ENCODE data around the gene TARP.
"Not testable (repeated sequence)": the region's sequence is repeated elsewhere in the genome, so short reads cannot be mapped to it uniquely, and the experiment has no call there.

The TARP gene

GRCh38 chr7:38296059-38296857 lies 22.8 kb upstream of the TARP start:
- DNase-seq, result no peak

- DNase-seq, result no peak
Observed at GRCh38 chr7:38294926-38295325, 21.5 kb upstream of the TARP start.

- DNase-seq, result no peak
Observed at GRCh38 chr7:38292442-38292841, 19.0 kb upstream of the TARP start.

GRCh38 chr7:38291650-38292049 lies 18.2 kb upstream of the TARP start:
- no peak for DNase-seq

- DNase-seq, result no peak
Observed at GRCh38 chr7:38291117-38291647, 17.7 kb upstream of the TARP start.

- no peak for DNase-seq
Observed at GRCh38 chr7:38284553-38284952, 11.1 kb upstream of the TARP start.

DNA sequence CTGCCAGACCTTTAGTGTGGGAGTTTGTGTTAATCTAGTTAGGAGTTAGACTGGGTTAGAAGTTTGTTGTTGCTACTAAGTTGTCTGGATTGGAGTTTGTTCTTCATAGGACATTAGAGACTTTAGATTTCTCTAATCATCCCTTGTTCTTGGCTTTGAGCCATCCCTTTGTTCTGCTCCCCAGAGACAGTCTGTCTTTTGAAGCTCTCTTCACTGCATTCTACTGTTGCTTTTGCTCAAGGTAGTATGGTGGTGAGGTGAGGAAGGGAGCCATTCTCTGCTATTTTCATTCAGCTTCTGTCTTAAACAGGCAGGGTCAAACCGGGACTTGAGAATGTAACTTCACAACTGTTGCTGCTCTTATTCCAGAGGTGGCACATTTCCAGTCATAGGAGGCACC lies 10.4 kb upstream of the TARP start:
- DNase-seq, result no peak

GRCh38 chr7:38283107-38283506 lies 9.7 kb upstream of the TARP start:
- DNase-seq, result no peak

DNA sequence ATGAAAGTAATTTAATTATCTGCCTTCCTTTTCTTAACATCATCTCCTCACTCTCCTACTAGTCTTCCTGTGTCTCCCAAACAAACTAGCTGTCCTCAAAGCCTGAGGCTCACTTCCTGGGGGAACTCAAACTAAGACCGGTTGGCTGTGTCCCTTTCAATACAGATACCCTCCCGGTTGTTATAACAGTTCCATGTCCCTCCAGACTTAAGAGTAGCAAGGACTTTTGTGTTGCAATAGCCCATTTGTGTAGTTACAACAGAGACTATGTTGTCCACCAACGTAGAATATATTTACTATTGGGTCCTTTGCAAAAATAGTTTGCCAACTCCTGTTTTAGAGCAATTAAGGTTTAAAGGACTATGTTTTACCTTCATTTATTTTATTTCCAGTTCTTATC lies 8.6 kb upstream of the TARP start:
- DNase-seq, result no peak

- DNase-seq, result peak; percentile 24
Observed at GRCh38 chr7:38281266-38281665, 7.8 kb upstream of the TARP start.

DNA sequence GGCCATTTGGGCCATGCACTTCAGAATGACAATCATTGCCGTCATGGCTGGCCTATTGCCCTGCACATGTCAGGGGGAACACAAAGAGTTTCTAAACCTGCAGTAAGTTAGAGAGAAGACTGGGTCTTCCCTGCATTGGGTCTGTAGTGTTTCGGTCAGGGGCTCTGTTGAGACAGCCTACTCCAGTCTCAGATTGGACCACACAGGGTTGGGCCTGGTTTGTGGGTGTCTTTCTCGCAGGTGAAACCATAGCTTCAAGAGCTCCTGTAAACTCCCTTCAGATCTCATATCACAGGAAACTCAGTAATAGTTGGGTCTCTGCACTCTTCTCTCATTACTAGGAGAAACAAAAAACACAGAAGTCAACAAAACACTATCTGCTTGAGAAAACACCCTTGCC lies 7.3 kb upstream of the TARP start:
- no peak for DNase-seq

- no peak for DNase-seq
Observed at GRCh38 chr7:38280000-38280399, 6.6 kb upstream of the TARP start.

- peak; percentile 89 for DNase-seq
Observed at GRCh38 chr7:38276096-38276877, 2.9 kb upstream of the TARP start.

DNA sequence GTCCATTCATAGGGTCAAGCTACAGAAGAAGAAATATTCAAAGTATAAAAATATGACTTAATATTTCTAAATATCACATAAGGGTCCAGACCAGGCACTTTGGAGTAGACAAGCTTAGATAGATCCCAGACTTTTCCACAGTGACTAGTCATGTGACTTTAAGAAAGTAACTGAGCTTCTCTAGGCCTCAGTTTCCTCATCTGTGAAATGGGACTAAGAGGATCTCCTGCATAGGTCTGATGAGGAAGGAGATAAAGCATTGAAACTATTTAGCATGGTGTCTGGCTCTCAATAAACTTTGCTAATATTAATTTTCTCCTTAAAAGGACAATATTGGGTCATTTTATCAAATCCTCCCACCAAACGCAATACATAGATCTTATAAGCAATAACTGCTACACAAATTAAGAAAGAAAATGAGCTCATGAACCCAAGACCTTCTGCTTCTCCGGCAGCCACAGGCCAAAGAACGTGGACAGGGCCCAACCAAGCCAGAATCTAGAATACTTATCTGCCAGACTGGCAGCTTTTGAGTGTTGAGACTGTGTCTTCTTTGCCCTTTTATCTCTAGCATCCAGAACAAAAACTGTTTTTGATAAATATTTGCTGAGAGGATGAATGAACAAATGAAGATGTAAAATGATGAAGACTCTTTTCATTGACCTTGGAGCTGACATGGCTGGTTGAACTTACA lies 1.6 kb upstream of the TARP start:
- no peak for DNase-seq

DNA sequence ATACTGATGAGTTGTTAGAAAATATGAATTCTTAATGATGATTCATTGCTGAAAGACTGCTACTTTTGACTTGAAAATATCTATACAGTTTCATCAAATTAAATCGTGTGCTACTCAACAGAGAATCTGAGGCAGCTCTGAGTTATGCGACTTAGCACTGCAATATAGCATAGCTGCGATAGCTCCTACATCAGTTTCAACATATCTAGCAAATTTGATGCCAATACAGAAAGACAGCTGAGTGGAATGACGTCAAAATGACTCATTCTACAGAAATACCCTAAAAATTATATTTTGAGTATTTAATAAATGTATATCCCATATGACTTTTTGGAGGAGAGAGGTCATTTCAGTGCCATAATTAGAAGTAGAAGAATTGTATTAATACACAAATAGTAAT lies 1.1 kb upstream of the TARP start:
- peak; percentile 80 for DNase-seq

DNA sequence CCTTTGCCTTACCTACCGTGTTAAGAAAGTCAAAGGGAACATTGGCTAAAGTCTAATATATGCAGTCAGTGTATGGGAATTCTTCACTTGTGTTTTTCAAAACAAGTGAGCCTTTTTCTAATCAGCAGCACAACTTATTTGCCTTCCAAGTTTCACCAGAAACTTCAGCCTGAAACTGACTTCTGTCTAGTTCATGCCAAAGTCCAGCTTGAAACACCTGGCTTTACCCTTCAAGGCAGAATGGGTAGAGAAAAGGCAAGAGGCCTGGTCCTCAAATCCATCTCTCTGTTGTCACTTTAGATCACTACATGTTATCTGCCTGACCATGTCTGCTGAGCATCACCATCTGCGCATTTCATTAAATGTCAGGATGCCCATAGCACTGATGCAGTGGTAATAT lies 3.0 kb downstream of the TARP start:
- DNase-seq, result not testable (repeated sequence)

DNA sequence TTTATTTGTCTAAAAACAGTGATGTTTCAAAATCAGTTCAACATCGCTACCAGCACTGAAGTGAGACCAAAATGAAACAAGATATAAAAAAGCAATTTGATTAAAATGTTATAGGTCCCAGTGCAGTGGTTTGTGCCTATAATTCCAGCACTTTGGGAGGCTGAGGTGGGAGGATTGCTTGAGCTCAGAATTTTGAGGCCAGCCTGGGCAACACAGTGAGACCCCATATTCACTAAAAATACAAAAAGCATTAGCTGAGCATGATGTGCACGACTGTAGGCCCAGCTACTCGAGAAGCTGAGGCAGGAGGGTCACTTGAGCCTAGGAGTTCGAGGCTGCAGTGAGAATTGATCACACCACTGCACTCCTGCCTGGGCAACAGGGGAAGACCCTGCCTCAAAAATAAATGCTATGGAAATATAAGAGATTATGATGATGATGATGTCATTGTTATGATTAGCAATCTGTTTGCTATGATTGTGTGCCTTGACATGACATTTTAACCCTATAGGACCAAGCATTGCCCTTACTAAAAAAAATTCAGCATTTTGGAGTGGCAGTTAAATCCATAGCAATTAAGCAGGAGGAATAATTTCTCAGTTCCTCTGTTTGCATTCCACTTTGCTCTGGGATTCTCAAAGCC lies 3.6 kb downstream of the TARP start:
- DNase-seq, result not testable (repeated sequence)

- peak; percentile 48 for DNase-seq
Observed at GRCh38 chr7:38265958-38266357, 7.5 kb downstream of the TARP start.

DNA sequence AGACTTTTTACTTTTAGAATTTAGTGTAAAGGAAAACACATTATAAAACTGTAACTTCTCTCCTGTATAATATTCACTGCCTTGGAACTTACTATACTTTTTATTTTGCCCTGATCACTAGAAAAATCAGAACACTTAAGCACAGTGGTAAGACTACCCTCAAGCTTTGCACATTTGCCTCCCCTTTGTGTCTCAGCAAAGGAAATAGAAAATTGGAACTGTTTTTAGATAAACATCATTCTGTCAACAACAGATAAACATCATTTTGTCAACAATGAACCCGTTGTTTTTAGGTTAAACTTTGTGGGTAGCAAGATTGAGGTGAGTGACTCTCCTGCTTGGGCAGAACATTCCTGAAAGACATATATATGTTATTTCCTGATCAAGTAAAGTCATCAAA lies 8.8 kb downstream of the TARP start:
- DNase-seq, result not testable (repeated sequence)

DNA sequence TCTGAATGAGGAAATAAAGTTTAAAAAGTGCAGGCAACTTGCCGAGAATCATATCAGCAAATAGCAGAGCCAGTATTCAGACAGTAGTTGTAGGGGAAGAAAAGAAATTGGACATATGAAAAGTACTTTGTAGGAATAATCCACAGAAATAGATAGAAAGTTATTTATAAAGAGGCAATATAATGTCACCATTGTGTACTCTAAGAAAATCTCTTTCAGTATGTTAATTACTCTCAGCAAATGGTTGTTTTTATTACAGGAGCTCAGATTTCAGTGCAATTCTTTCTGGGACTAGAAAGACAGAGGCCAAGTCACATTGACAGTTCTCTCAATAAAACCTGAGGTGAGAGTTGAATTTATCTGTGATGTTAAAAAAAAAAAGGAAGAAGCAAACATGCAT lies 10.2 kb downstream of the TARP start:
- not testable (repeated sequence) for DNase-seq

DNA sequence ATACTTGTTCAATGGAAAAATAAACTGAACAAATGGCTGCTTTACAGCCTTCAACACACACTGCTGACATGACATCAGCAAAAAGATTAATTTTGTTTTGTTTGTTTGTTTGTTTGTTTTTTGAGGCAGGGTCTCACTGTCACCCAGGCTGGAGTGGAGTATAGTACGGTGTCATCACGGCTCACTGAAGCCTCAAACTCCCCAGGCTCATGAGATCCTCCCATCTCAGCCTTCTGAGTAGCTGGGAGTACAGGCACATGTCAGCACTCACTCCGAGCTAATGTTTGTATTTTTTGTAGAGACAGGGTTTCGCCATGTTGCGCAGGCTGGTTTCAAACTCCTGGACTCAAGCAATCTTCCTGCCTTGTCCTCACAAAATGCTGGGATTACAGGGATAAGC lies 10.9 kb downstream of the TARP start:
- no peak for DNase-seq

GRCh38 chr7:38262026-38262425 lies 11.4 kb downstream of the TARP start:
- DNase-seq, result not testable (repeated sequence)

DNA sequence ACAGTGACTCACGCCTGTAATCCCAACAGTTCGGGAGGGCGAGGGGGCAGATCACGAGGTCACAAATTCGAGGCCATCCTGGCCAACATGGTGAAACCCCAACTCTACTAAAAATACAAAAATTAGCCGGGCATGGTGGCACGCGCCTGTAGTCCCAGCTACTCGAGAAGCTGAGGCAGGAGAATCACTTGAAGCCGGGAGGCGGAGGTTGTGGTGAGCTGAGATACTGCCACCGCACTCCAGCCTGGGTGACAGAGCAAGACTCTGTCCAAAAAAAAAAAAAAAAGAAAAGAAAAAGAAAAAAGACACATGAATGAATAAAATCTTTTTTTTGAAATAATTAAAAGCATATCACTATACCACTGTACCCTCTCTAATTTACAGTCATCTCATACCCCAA lies 11.8 kb downstream of the TARP start:
- not testable (repeated sequence) for DNase-seq
